ENCODE data around the gene MCAM.

The MCAM gene

GRCh38 chr11:119315131-119316015 lies 1.6 kb downstream of the MCAM start:
- Mint-ChIP-seq H3K9me3 (no peaks in the 10 kb centered on the region), H3K36me3 (peaks cover 1 to 4% of the 10 kb centered on the region in 2 donors), H3K4me1 (peaks cover 18 to 38% of the 10 kb centered on the region in 2 donors), H3K4me3 (peak overlapping the region; percentile 74 to 78), H3K27ac (no peak overlapping the region), H3K27me3 (peaks cover 35 to 63% of the 10 kb centered on the region in 2 donors)
- ATAC-seq (replicated peaks) = peak; percentile 57 to 60
- DNase-seq = no peak

- Mint-ChIP-seq H3K27ac (no peak overlapping the region), H3K9me3 (no peaks in the 10 kb centered on the region), H3K4me3 (peak overlapping the region; percentile 23 to 74), H3K27me3 (peaks cover 31 to 59% of the 10 kb centered on the region in 2 donors), H3K4me1 (peaks cover 17 to 35% of the 10 kb centered on the region in 2 donors), H3K36me3 (peaks cover 1 to 5% of the 10 kb centered on the region in 2 donors)
- DNase-seq (no peak), ATAC-seq (replicated peaks) (no peak)
Measured at GRCh38 chr11:119314726-119315125, 2.2 kb downstream of the MCAM start.

- peaks cover 7 to 20% of the 10 kb centered on the region in 2 donors for H3K36me3 Mint-ChIP-seq
- no peaks in the 10 kb centered on the region for H3K9me3 Mint-ChIP-seq
- DNase-seq (no peak), ATAC-seq (replicated peaks) (no peak)
- H3K27ac Mint-ChIP-seq = peak overlapping the region; percentile 44
- peaks cover 16 to 23% of the 10 kb centered on the region in 2 donors for H3K27me3 Mint-ChIP-seq
- H3K4me1 Mint-ChIP-seq = peaks cover 8 to 12% of the 10 kb centered on the region in 2 donors
- no peak overlapping the region for H3K4me3 Mint-ChIP-seq
Measured at GRCh38 chr11:119310682-119311052, 6.3 kb downstream of the MCAM start.

DNA sequence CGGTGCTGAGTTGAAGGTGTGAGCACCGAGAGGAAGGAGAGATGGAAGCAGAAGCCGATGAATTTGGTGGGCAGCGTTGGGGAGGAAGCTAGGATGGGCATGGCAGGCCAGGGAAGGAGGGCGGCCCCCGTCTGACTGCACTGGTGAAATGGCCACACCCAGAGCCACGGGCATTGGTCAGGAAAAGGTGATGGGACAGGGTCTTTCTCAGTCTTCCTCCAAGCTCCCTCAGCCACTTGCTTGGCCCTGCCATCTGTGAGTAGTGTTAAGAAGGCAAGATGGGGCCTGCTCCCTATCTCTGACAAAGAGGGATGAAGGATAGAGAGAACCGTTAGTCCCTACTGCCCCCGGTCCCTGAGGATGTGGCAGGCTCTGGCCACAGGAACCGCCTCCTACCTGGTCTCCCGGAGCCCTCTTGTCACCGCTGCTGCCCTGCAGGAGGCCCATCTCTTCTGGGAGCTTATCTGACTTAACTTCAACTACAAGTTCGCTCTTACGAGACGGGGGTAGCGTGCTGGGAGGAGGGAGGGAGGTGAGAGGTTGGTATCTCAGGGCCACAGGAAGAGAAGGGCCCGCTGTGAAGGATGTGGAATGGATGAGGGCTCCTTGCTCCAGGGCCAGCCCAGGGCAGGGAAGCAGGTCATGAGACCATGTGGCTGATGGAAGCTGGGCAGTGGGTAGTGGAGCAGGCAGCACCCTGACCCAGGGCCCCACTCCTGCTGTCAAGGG lies 6.8 kb downstream of the MCAM start:
- Mint-ChIP-seq H3K4me3 (no peak overlapping the region), H3K27me3 (peaks cover 10 to 17% of the 10 kb centered on the region in 2 donors), H3K4me1 (peaks cover 3 to 6% of the 10 kb centered on the region in 2 donors), H3K9me3 (no peaks in the 10 kb centered on the region), H3K36me3 (peaks cover 10 to 23% of the 10 kb centered on the region in 2 donors), H3K27ac (peak overlapping the region; percentile 65)
- ATAC-seq (replicated peaks) (no peak), DNase-seq (no peak)

- Mint-ChIP-seq H3K27me3 (peaks cover 4 to 10% of the 10 kb centered on the region in 2 donors), H3K9me3 (no peaks in the 10 kb centered on the region), H3K27ac (no peak overlapping the region), H3K4me3 (no peak overlapping the region), H3K36me3 (peaks cover 11 to 27% of the 10 kb centered on the region in 2 donors), H3K4me1 (no peaks in the 10 kb centered on the region)
- ATAC-seq (replicated peaks) (no peak), DNase-seq (no peak)
Measured at GRCh38 chr11:119309411-119309810, 7.5 kb downstream of the MCAM start.

GRCh38 chr11:119307974-119308373 lies 9.0 kb downstream of the MCAM start:
- H3K4me1 Mint-ChIP-seq = no peaks in the 10 kb centered on the region
- no peak overlapping the region for H3K27ac Mint-ChIP-seq
- no peak for ATAC-seq (replicated peaks)
- no peaks in the 10 kb centered on the region for H3K9me3 Mint-ChIP-seq
- H3K27me3 Mint-ChIP-seq = peaks cover 0 to 6% of the 10 kb centered on the region in 2 donors
- no peak overlapping the region for H3K4me3 Mint-ChIP-seq
- peaks cover 24 to 42% of the 10 kb centered on the region in 2 donors for H3K36me3 Mint-ChIP-seq
- no peak for DNase-seq

DNA sequence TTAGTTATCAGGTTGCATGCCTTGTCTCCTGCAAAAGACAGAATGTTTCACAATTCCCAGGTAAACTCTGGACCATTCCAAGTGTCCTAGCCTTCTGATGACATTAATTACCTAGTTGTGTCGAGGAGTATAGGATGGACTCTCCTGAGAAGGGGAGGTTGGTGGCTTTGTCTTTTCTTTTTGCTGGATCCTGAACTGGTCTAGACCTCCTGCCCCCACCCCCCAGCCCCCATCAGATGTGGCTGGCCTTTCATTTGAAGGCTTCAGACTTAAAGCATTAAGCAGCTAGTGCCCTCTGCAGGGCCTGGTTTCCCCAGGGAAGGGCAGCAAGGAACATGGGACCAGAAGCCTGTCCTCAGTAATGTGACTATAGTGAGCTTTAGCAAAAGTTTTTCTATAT lies 9.7 kb downstream of the MCAM start:
- H3K4me1 Mint-ChIP-seq = no peaks in the 10 kb centered on the region
- H3K4me3 Mint-ChIP-seq = no peak overlapping the region
- no peak overlapping the region for H3K27ac Mint-ChIP-seq
- H3K9me3 Mint-ChIP-seq = no peaks in the 10 kb centered on the region
- ATAC-seq (replicated peaks) (no peak), DNase-seq (no peak)
- peaks cover 28 to 46% of the 10 kb centered on the region in 2 donors for H3K36me3 Mint-ChIP-seq
- H3K27me3 Mint-ChIP-seq = peaks cover 0 to 1% of the 10 kb centered on the region in 2 donors

GRCh38 chr11:119306373-119306890 lies 10.5 kb downstream of the MCAM start:
- DNase-seq = no peak
- Mint-ChIP-seq H3K36me3 (peaks cover 30 to 50% of the 10 kb centered on the region in 2 donors), H3K4me3 (no peak overlapping the region), H3K9me3 (no peaks in the 10 kb centered on the region), H3K27me3 (no peaks in the 10 kb centered on the region), H3K4me1 (no peaks in the 10 kb centered on the region), H3K27ac (no peak overlapping the region)
- no peak for ATAC-seq (replicated peaks)

DNA sequence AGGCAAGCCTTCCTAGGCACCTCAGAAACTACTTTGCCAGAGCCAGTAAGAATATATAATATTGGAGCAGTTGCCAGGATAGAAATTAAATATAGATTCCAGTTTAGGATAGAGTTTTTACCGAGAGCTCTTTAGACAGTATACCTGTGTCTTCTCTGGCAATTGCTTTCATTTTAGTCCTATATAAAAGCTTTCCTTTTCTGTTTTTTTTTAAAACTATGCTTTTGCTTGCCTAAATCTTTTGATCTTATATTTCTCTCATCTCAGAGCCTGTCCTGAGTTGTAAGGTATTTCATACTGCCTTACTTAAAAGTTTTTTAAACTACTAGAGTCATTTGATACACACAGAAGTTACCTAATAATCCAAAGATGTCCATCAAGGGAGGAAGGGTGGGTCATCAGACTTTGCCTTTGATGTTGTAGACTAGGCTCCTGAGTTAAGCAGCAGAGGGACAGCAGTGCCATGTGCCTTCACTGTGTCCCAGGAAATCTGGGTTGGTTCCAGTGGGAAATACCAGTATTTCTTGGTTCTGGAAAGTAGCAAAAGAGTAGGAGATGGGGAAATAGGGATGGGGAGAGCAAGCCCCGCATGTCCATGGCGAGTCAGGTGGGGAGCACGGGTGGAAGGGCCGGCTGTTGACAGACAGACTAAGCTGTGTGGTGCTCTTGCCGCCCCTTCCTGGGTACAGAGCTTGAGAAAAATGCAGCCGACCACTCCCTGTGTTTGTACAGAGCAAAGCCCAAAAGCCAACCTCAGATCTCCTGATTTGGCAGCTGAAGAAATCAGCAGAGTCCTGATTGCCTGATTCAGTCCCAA lies 11.2 kb downstream of the MCAM start:
- H3K27ac Mint-ChIP-seq = no peak overlapping the region
- H3K4me1 Mint-ChIP-seq = no peaks in the 10 kb centered on the region
- no peak overlapping the region for H3K4me3 Mint-ChIP-seq
- no peaks in the 10 kb centered on the region for H3K27me3 Mint-ChIP-seq
- ATAC-seq (replicated peaks) (no peak), DNase-seq (no peak)
- H3K36me3 Mint-ChIP-seq = peaks cover 33 to 57% of the 10 kb centered on the region in 2 donors
- H3K9me3 Mint-ChIP-seq = no peaks in the 10 kb centered on the region

DNA sequence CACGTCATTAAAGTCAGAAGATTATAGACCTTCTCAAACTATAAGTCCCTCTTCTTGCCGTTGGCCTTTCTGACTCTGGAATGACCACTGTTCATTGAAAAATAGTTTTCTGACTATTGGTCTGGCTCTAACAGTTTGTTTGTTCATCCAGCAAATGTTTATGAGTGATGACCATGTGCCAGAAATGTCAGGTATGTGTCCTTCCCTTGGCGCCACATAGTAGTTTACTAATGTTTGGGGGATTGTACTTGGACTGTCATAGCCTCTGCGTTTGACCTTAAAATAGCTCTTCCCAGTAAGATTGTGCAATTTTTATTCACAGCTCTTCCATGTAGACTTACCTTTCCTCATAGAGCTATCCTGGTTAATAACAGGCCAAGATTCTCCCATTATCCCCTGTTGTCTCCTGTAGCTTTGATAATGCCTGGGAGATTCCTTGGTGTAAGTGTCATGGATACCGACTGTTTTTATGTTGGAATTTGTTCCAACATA lies 13.7 kb downstream of the MCAM start:
- DNase-seq (no peak), ATAC-seq (replicated peaks) (no peak)
- H3K36me3 Mint-ChIP-seq = peaks cover 30 to 64% of the 10 kb centered on the region in 2 donors
- no peaks in the 10 kb centered on the region for H3K27me3 Mint-ChIP-seq
- H3K4me3 Mint-ChIP-seq = no peak overlapping the region
- peak overlapping the region; percentile 10 for H3K27ac Mint-ChIP-seq
- no peaks in the 10 kb centered on the region for H3K9me3 Mint-ChIP-seq
- no peaks in the 10 kb centered on the region for H3K4me1 Mint-ChIP-seq

DNA sequence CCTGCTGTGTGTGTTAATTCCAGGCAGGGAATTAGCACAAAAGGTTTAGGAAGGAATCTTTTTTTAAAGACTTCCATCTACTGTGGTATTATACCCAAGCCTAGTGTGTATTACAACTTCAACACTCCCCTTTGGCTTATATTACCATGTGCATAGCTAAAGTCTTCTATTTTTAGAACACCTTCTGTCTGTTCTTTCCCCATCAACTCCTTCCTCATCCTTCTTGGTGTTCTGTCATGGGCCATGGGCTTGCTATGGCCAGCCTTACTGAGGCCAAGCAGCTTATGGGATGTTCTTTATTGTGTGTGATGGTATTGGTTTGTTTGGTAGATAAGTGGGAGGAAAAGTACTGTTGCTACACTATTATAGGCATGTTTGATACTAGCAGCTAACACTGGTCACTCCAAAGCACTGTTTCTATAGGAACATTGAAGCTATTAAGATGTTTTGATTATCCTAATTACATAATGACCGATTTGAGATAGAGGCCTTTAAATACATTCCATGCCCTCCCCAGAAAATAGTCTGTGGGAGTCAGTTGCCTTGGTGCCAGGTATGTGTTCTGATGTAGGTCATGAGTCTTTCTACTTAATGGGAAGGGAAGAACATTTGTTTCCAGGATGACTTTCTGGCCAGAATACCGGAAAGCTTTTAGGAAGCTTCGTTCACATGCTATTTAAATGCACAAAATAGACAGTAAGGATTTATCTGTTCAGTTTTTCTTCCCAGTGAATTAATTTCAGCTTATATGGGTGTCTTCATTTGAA lies 16.5 kb downstream of the MCAM start:
- no peaks in the 10 kb centered on the region for H3K27me3 Mint-ChIP-seq
- H3K4me3 Mint-ChIP-seq = no peak overlapping the region
- DNase-seq (no peak), ATAC-seq (replicated peaks) (no peak)
- no peaks in the 10 kb centered on the region for H3K4me1 Mint-ChIP-seq
- H3K27ac Mint-ChIP-seq = no peak overlapping the region
- peaks cover 39 to 69% of the 10 kb centered on the region in 2 donors for H3K36me3 Mint-ChIP-seq
- H3K9me3 Mint-ChIP-seq = no peaks in the 10 kb centered on the region

DNA sequence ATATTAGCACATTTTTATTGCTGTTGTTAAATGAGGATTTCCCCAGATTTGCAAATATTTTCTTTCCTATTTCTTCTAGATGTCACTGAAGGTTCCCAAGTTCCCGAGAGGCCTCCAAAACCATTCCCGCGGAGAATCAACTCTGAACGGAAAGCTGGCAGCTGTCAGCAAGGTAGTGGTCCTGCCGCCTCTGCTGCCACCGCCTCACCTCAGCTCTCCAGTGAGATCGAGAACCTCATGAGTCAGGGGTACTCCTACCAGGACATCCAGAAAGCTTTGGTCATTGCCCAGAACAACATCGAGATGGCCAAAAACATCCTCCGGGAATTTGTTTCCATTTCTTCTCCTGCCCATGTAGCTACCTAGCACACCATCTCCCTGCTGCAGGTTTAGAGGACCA lies 17.5 kb downstream of the MCAM start:
- ATAC-seq (replicated peaks) = no peak
- H3K4me1 Mint-ChIP-seq = no peaks in the 10 kb centered on the region

GRCh38 chr11:119298726-119299125 lies 18.2 kb downstream of the MCAM start:
- Mint-ChIP-seq H3K36me3 (peaks cover 30 to 58% of the 10 kb centered on the region in 2 donors), H3K27ac (no peak overlapping the region), H3K27me3 (no peaks in the 10 kb centered on the region), H3K9me3 (no peaks in the 10 kb centered on the region), H3K4me3 (no peak overlapping the region), H3K4me1 (no peaks in the 10 kb centered on the region)
- DNase-seq (no peak), ATAC-seq (replicated peaks) (no peak)

More for the DNA sequence above, 17.5 kb downstream of the MCAM start:
- no peak overlapping the region for H3K27ac Mint-ChIP-seq
- H3K36me3 Mint-ChIP-seq = peaks cover 36 to 65% of the 10 kb centered on the region in 2 donors
- H3K4me3 Mint-ChIP-seq = no peak overlapping the region
- H3K27me3 Mint-ChIP-seq = no peaks in the 10 kb centered on the region
- H3K9me3 Mint-ChIP-seq = no peaks in the 10 kb centered on the region
- DNase-seq = no peak

Measured in stimulated activated naive B cell treated with anti-CD40 and anti-IgM and Interleukin-4, amounts not matched to agents 10 μg/mL and 1 μg/mL and 100 μg/mL, for 72 hours (primary cell).